HG02763 (cell line): ENCODE measurements around the gene PAX3.

Experiments
- ATAC-seq: cut with Tn5 transposase; IDR thresholded peaks from one replicate; pipeline ENCODE4 v1.9.1; 2021; ENCODE audit warnings: mild to moderate bottlenecking, moderate library complexity; ENCODE audit not compliant: unreplicated experiment

Gene PAX3

GRCh38 chr2:222298001-222298310 lies 842 bp downstream of the PAX3 start:
- no peak for ATAC-seq

- ATAC-seq, result no peak
Observed at GRCh38 chr2:222297600-222297935, 1.2 kb downstream of the PAX3 start.

DNA sequence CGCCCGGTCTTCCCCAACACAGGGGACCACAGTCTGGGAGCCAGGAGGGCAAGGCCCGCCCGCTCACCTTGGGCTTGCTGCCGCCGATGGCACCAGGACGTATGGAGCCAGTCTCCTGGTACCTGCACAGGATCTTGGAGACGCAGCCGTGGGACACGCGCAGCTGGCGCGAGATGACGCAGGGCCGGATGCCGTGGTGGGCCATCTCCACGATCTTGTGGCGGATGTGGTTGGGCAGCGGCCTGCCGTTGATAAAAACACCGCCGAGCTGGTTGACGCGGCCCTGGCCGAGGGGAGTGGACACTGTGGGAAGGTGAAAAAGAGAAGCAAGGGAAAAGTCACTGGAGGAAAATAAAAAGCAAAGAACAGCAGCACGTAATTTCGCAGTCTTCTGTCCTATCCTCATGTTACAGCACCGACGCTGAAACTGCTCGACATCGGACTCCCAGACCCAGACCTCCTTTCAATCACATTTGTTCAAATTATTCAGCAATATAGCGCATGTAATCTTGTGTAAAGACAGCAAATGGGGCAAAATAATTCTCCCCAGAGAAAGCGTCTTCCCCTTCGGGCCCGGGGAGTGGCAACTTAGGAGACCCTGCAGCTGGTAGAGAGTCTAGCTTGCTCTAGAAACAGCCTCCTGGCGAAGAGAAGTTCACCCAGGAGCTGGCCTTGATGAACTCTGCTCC lies 1.7 kb downstream of the PAX3 start:
- no peak for ATAC-seq

DNA sequence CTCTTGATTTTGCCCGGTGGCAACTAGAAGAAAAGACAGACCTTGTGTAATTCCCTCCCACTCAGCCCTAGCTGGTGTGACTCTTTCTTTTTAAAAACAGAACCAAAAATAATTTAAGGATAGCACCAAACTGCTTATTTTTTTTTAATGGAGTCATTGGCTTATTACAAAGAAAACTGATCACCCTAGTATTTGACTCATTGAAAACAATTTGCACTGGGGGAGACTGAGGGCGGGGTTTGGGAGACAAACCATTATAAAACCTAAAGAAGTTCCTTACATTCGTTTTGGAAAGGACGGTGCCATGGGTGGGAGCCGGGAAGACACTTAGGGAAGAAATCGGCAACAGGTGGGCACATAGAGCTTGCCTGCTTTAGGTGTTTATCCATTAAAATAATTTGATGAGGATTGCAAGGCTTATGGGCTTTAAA lies 2.5 kb downstream of the PAX3 start:
- ATAC-seq, result no peak

DNA sequence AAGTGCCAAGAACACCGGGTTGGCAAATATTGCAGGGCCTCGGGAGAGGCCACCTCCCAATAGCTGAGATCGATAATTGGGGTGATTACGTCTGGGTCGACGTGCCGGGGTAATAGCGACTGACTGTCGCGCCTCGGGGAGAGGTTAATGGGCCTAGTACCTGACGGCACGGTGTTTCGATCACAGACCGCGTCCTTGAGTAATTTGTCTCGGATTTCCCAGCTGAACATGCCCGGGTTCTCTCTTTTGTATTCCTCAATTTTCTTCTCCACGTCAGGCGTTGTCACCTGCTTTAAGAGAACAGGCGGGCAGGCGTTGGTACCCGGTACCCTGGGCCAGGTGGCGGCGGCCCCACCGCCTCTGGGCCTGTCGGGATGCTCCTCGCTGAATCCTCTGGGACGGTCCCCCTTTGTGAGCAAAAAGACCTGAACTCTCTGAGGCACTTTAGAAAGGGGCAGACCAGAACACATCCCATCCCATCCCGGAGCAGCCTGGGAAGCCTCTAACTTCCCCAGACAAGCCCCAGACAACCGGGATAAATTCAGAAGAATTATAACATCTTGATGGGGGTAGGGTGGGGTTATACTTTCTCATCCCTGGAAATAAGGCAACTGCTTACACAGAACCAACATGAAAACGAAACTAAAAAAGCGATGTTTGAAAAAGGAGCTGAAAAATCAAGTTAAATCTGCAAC lies 3.3 kb downstream of the PAX3 start:
- no peak for ATAC-seq

GRCh38 chr2:222294996-222295367 lies 3.8 kb downstream of the PAX3 start:
- ATAC-seq, result no peak

DNA sequence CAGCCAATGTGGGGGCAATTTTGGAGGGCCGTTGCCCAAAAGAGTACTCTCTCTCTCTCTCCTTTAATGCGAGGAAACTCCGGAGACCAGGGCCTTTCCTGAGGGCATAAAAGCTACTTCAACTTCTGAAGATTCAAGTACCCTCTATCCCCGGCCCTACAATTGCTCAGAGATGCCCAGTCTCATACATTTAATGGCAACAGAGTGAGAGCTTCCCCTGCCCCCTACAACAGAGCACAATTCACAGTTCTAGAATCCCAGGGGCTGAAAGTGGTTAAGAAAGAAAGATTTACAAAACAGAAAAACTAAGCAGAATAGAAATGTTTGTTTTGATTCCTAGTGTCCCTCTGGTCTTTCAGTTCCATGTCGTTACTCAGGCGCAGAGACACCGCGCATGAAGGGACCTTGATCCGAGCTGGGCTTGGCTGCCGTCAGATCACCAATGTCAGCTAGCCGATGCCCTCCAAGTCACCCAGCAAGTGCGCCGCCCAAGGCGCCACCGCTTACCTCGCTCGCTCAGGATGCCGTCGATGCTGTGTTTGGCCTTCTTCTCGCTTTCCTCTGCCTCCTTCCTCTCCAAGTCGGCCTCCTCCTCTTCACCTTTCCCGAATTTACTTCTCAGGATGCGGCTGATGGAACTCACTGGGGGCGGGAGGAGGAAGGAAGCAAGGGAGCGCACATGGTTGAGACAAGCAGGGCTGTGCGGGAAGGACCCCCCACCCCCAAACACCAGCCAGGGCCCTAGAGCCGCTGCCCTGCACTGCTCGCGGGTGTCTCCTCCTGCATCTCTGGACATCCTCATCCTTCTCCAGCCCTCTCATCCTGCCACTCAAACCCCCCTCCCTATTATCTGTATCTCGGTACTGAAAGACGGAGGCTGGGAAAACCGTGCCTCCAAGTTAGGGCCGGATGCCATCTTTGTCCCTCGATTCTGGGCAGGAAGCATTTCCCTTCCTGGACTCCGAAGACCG lies 4.9 kb downstream of the PAX3 start:
- ATAC-seq, result no peak

GRCh38 chr2:222292149-222293134 lies 6.4 kb downstream of the PAX3 start:
- ATAC-seq, result no peak

DNA sequence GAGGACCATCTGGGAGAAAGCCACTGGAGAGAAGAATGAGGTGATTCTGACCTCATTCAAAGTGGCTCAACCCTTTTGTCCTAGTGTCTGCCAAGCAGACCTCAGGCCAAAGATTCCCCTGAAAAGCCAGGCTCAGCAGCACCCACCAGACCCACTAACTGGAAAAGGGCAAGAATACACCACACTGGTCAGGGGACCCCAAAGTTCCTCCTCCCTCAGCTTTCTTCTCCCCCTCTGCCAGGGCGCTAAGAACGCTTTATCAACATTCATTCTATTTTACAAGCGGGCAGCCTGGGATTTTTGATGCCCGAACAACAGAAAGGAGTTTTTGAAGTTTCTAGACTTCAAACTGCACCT lies 7.3 kb downstream of the PAX3 start:
- ATAC-seq, result no peak

- ATAC-seq, result no peak
Observed at GRCh38 chr2:222290736-222291484, 7.9 kb downstream of the PAX3 start.

DNA sequence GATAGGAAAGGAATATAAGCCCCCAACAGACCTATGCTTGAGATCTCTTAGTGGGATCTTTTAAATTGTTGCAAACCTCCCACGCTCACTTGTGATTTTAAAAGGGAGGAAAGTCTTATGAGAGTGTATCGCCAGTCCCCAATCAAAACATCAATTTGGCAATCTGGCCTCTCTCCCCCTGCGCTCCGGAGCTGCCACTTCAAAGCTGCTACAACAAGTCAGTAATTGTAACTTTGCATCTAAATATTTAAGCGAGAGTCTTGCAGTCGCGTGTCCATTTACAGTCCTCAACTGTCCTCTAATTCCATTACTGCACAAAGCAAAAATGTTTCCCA lies 8.4 kb downstream of the PAX3 start:
- ATAC-seq, result no peak

- no peak for ATAC-seq
Observed at GRCh38 chr2:222289278-222290160, 9.3 kb downstream of the PAX3 start.

DNA sequence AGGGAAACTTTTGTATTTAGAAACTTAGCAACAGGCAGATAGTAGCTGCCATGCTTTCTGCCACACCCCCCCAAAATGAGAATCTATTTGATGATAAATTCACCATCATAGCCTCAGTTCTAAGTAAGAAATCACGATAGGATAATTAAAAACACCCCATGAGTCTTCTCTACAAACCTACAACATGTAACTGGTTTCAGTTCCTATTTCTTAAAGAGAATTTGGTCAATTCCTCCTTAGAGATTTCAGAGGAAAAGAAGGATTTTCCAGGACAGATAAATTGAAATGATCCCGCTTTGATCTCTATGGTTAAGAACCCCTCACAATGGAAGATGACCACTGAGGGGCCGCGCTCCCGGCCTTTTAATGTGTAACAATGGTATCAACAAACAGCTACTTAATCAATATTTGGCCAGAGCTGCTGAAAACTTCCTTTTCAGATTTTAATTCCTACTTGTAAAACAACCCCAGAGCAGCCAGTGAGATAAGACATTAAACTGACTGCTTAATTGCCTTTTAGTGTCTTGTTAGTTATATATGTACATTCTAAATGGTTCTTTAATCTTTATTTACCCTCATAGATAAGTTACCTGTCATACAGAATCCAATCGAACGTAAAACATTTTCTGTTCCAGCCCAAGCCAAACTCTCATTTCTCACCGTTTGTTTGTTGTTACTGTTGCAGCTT lies 10.1 kb downstream of the PAX3 start:
- ATAC-seq, result no peak

- ATAC-seq, result no peak
Observed at GRCh38 chr2:222287862-222288479, 10.8 kb downstream of the PAX3 start.

DNA sequence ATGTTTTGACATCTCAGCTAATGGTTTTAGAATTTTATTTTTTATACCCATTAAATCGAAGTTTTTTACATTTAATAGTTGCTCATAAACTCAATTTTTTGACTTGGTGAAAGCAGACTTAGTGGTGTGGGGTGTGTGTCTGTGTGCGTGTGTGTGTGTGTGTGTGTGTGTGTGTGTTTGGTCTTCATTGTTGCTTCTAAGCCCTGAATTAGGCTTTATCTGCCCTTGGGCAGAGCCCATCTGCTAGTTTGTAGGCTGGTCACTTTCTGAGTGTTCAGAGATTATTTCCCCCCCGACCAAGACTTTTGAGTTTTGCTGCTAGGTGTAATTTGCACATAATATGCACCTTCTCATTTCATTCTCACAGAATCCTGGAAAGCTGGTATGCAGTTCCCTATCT lies 14.3 kb downstream of the PAX3 start:
- no peak for ATAC-seq

DNA sequence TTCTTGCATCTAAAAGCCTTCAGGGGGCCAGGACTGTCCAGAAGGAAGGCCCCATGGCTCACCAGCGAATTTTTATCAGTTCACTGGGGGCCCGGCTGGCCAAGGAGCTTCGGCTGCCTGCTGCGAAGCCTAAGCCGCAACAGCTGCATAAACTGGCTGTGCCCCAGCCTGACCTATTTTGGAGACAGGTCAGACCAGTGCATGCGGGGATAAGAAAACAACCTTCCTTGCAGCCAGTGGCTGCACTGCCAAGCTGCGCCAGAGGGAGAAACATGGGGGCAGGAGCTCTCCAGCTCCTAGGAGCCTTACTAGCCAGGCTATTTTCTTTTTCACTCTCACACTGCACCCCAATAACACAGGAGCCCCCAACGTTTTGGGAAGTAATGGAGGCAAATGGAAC lies 15.2 kb downstream of the PAX3 start:
- no peak for ATAC-seq

DNA sequence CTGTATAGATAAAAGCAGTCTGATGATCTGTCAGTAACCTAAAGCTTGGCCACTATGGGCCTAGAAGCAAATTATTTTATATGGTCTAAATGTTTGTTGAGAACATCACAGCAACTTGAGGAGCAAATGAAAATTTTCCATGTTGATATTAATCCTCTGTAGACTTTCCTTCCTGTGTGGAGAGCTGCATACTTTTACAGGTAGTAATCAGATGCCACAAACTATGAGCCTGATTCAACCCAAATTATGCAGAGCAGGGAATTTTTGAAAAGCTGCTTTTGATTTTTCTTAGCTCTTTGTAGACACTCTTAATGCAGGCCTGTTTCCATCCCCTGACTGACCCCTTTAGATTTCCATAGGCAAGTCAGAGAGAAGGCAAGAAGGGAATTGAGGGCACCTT lies 17.3 kb downstream of the PAX3 start:
- no peak for ATAC-seq

GRCh38 chr2:222280795-222281194 lies 18.0 kb downstream of the PAX3 start:
- ATAC-seq, result no peak
